ENCODE data around the gene BTBD9. TPM values are rescaled to one million over a fixed set of nuclear protein-coding genes. Genes with fewer than 3 reads are reported as not detected.

BTBD9 gene
- total and polyA plus RNA-seq, 2 donors (not counting 3 experiments of a cell fraction or from before 2014, with no cell fraction given): 4.9 to 15.0 TPM

DNA sequence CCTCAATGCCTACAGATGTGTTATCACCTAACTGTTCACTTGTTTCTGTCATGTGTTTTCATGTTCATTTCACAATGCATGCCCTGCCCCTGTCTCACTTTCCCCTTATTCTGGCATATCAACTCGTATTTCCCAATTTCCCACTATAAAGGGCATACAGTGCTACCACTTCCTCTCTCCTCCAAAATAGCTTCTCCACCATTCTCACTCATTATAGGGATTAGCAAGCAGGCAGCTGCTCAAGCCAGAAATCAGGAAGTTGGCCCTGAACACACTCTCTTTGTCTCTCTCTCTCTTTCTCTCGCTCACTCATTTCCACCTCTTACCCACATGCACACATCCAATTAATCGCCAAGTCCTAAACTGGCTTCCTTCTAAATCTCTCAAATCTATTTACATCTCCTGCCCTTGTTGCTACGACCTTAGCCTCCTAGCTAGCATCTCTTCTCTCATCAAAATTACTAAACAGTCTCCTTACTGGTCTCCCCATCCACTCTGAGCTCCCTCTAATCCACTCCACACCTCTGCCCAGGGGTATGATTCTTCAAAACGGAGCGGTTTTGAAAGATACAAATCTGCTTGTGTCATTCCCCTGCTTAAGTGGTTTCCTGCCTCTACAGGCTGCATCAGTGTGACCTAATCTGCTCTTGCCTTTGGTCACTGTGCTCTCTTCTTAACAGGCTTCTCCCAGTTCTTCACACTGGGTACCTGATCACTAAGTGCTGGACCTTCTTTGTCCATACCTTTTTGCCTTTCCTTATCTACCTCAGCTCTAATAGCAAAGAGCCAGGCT, 196.2 kb downstream of the BTBD9 start:
- Histone ChIP-seq H3K9me1 (replicated peaks; ENCODE audit: control insufficient read depth, extremely low read depth, insufficient read depth, low read length) (no peaks in the 10 kb centered on the region), H3K4me2 (ENCODE audit: insufficient read depth, low read length) (no peak overlapping the region), H3K4me3 (replicated peaks in 1 of 3; ENCODE audit: insufficient read depth in 1 of 3, low read depth in 1 of 3, low read length in 3 of 3) (no peak overlapping the region), H3K4me1 (ENCODE audit: control insufficient read depth, extremely low read depth, insufficient read depth, low read length) (no peaks in the 10 kb centered on the region), H3K9ac (replicated peaks; ENCODE audit: extremely low read depth, insufficient read depth, low read length) (no peak overlapping the region), H2AFZ (ENCODE audit: low read depth, low read length) (no peak overlapping the region), H3K79me2 (ENCODE audit: control insufficient read depth, insufficient read depth, low read length) (no peaks in the 10 kb centered on the region), H3K9me3 (replicated peaks; ENCODE audit: control insufficient read depth, insufficient read depth, low read length) (no peaks in the 10 kb centered on the region), H3K36me3 (ENCODE audit: control insufficient read depth in 2 of 2, extremely low read depth in 1 of 2, insufficient read depth in 2 of 2, low read length in 2 of 2) (no peaks in the 10 kb centered on the region), H4K20me1 (replicated peaks; ENCODE audit: control insufficient read depth, extremely low read depth, insufficient read depth, low read length) (no peaks in the 10 kb centered on the region), H3K27me3 (ENCODE audit: control insufficient read depth in 2 of 2, insufficient read depth in 2 of 2, low read length in 2 of 2) (no peaks in the 10 kb centered on the region), H3K27ac (ENCODE audit: insufficient read depth, low read depth, low read length) (no peak overlapping the region)
- DNase-seq (ENCODE audit: low read depth, low spot score): no peak
- TF ChIP-seq, protein P1, sequence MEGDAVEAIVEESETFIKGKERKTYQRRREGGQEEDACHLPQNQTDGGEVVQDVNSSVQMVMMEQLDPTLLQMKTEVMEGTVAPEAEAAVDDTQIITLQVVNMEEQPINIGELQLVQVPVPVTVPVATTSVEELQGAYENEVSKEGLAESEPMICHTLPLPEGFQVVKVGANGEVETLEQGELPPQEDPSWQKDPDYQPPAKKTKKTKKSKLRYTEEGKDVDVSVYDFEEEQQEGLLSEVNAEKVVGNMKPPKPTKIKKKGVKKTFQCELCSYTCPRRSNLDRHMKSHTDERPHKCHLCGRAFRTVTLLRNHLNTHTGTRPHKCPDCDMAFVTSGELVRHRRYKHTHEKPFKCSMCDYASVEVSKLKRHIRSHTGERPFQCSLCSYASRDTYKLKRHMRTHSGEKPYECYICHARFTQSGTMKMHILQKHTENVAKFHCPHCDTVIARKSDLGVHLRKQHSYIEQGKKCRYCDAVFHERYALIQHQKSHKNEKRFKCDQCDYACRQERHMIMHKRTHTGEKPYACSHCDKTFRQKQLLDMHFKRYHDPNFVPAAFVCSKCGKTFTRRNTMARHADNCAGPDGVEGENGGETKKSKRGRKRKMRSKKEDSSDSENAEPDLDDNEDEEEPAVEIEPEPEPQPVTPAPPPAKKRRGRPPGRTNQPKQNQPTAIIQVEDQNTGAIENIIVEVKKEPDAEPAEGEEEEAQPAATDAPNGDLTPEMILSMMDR (IDR thresholded peaks at IDR 0.05; ENCODE audit: extremely low read depth in 1 of 2, insufficient read depth in 1 of 2, low read depth in 1 of 2, low read length in 2 of 2): no peak
- TF ChIP-seq MYC (IDR thresholded peaks at IDR 0.05; ENCODE audit: low read depth, low read length) (no peak), FOS (IDR thresholded peaks at IDR 0.05; ENCODE audit: borderline replicate concordance, insufficient read depth, low read length) (no peak), JUN (IDR thresholded peaks at IDR 0.05; ENCODE audit: borderline replicate concordance, insufficient read depth, insufficient read length, low read depth) (no peak), POLR2AphosphoS5 (IDR thresholded peaks at IDR 0.05; ENCODE audit: insufficient read depth, low read depth, low read length) (no peak), GATA2 (IDR thresholded peaks at IDR 0.05; ENCODE audit: insufficient read depth, insufficient read length, low read depth, low read length) (no peak), POLR2A (IDR thresholded peaks at IDR 0.05; ENCODE audit: low read depth, low read length) (no peak), EZH2 (IDR thresholded peaks at IDR 0.05; ENCODE audit: borderline replicate concordance, low read depth, low read length, severe bottlenecking) (no peak)
- TF ChIP-seq, protein P2, sequence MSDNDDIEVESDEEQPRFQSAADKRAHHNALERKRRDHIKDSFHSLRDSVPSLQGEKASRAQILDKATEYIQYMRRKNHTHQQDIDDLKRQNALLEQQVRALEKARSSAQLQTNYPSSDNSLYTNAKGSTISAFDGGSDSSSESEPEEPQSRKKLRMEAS (IDR thresholded peaks at IDR 0.05; ENCODE audit: insufficient read depth, insufficient read length): no peak
- CTCF ChIA-PET: interaction anchor here (1.2 kb wide), 1 partner anchor 10 kb away, joined by 3 read pairs; no protein-coding TSS in a partner anchor
- dilution Hi-C loops (cut with MboI; ENCODE audit: extremely low pct_ligation_motif_present, low sequenced_read_pairs) (no loop called here), intact Hi-C loops (cut with micrococcal nuclease) (no loop called here)
- POLR2A ChIA-PET: no interaction called here
- no TSS peak for BruUV-seq (replicated peaks)
- FAIRE-seq: no peak

Measured in endothelial cell of umbilical vein (primary cell).